HepG2 (cell line): ENCODE results near the gene C3orf18. TPM values are rescaled to one million over a fixed set of nuclear protein-coding genes. Genes with fewer than 3 reads are reported as not detected.
A peak's percentile ranks its signal among the peaks of the same experiment; 100 is the strongest.

Source experiments
- ATF5 ChIP-seq: sonication (generic); formaldehyde crosslinking; IDR thresholded peaks from 2 replicates; pipeline ENCODE4 v1.4.0; 2020; ENCODE audit warnings: mild to moderate bottlenecking, low read depth, missing genetic modification reagents
- FOXA3 ChIP-seq: IDR thresholded peaks from 2 replicates; pipeline ENCODE4 v1.6.1; 2016; ENCODE audit warnings: missing genetic modification reagents, missing compliant biosample characterization
- GABPA ChIP-seq, 2 experiments: IDR thresholded peaks; 2 replicates each; pipeline ENCODE4 v1.6.1; 2011 to 2016; ENCODE audit warnings: low read depth in 2 of 2, low read length in 1 of 2, missing biosample characterization in 1 of 2, missing genetic modification characterization in 1 of 2
- GFI1 ChIP-seq: sonication (generic); formaldehyde crosslinking; IDR thresholded peaks from 2 replicates; pipeline ENCODE4 v1.5.0; 2020; ENCODE audit warnings: missing genetic modification reagents, mild to moderate bottlenecking, borderline replicate concordance
- LBX2 ChIP-seq: sonication (generic); formaldehyde crosslinking; IDR thresholded peaks from 2 replicates; pipeline ENCODE4 v1.5.0; 2020; ENCODE audit warnings: missing genetic modification reagents, mild to moderate bottlenecking, borderline replicate concordance
- MATR3 ChIP-seq: sonication (generic); formaldehyde crosslinking; IDR thresholded peaks from 2 replicates; pipeline ENCODE4 v1.4.0; 2020; ENCODE audit warnings: missing genetic modification reagents
- MNT ChIP-seq: fragments of 450-650 bp; IDR thresholded peaks from 2 replicates; pipeline ENCODE4 v1.6.1; 2016
- NR2C2 ChIP-seq: sonication (generic); formaldehyde crosslinking; IDR thresholded peaks from 2 replicates; pipeline ENCODE4 v1.4.0; 2020; ENCODE audit warnings: missing genetic modification reagents, mild to moderate bottlenecking, moderate library complexity, borderline replicate concordance
- SAP130 ChIP-seq: IDR thresholded peaks from 2 replicates; pipeline ENCODE4 v1.6.1; 2016; ENCODE audit warnings: low read depth
- SPEN ChIP-seq: sonication (generic); formaldehyde crosslinking; IDR thresholded peaks from 2 replicates; pipeline ENCODE4 v1.5.1; 2020; ENCODE audit warnings: low read depth, mild to moderate bottlenecking, missing genetic modification reagents
- SRY ChIP-seq: sonication (generic); formaldehyde crosslinking; IDR thresholded peaks from 2 replicates; pipeline ENCODE4 v1.8.0; 2022; ENCODE audit warnings: mild to moderate bottlenecking, missing genetic modification reagents
- ZBTB34 ChIP-seq: sonication (generic); formaldehyde crosslinking; IDR thresholded peaks from 2 replicates; pipeline ENCODE4 v1.8.0; 2022; ENCODE audit warnings: mild to moderate bottlenecking, missing genetic modification reagents
- ZBTB42 ChIP-seq: sonication (generic); formaldehyde crosslinking; IDR thresholded peaks from 2 replicates; pipeline ENCODE4 v1.5.0; 2020; ENCODE audit warnings: mild to moderate bottlenecking, missing genetic modification reagents
- ZNF10 ChIP-seq: sonication (generic); formaldehyde crosslinking; IDR thresholded peaks from 2 replicates; pipeline ENCODE4 v1.4.0; 2020; ENCODE audit warnings: mild to moderate bottlenecking, low read depth, missing genetic modification reagents, borderline replicate concordance
- ZNF234 ChIP-seq: sonication (generic); formaldehyde crosslinking; conservative IDR thresholded peaks from 2 replicates; pipeline ENCODE4 v1.5.1; 2020; ENCODE audit warnings: mild to moderate bottlenecking, missing genetic modification reagents
- ZNF264 ChIP-seq: sonication (generic); formaldehyde crosslinking; IDR thresholded peaks from 2 replicates; pipeline ENCODE4 v1.4.0; 2020; ENCODE audit warnings: missing genetic modification reagents
- ZNF468 ChIP-seq: sonication (generic); formaldehyde crosslinking; IDR thresholded peaks from 2 replicates; pipeline ENCODE4 v1.8.0; 2022; ENCODE audit warnings: mild to moderate bottlenecking, moderate library complexity, missing genetic modification reagents
- ZNF709 ChIP-seq: sonication (generic); formaldehyde crosslinking; IDR thresholded peaks from 2 replicates; pipeline ENCODE4 v1.5.0; 2020; ENCODE audit warnings: mild to moderate bottlenecking, missing genetic modification reagents
- polyA plus RNA-seq, 8 experiments: library from polyadenylated mRNA; depleted of rRNA in 3 of 8; stranded (reverse) in 7 of 8; unstranded in 1 of 8; fragments of >200 nt; fragmentation: Illumina TruSeq in 4 of 8; extraction: Trizol in 4 of 8; gene quantifications; 2 replicates each; pipeline versions ENCODE4 v1.2.1 to v1.2.3, GENCODE V29; 2011 to 2016; ENCODE audit warnings: low read depth in 4 of 8, missing spikeins in 1 of 8, mixed read lengths in 1 of 8; ENCODE audit not compliant: insufficient read depth in 1 of 8
- total RNA-seq, 5 experiments: library from RNA; depleted of rRNA; stranded (reverse); fragments of >200 nt; fragmentation: Illumina TruSeq; extraction: Trizol; gene quantifications; 2 replicates each; pipeline ENCODE4 v1.2.3, GENCODE V29; 2016; ENCODE audit warnings: low read depth in 1 of 5
- TF ChIP-seq, protein P1 (sequence below): sonication (generic); formaldehyde crosslinking; IDR thresholded peaks from 2 replicates; pipeline ENCODE4 v1.4.0; 2020; ENCODE audit warnings: missing genetic modification reagents, borderline replicate concordance

The C3orf18 gene
- total and polyA plus RNA-seq, 2 of the 13 experiments (the other 11 are each of a cell fraction or from before 2014, with no cell fraction given), result 1.6 to 4.8 TPM

GRCh38 chr3:50568947-50569749 lies 1.6 kb upstream of the C3orf18 start, which contains the start of gene HEMK1 (continued):
- TF ChIP-seq ZBTB34 (0 out of 2 replicates have a peak, but pooled peaks have one; percentile 23), SAP130 (peak; percentile 89), FOXA3 (CRISPR knock-in tag) (peak; percentile 60), MNT (no peak), ZNF234 (CRISPR knock-in tag) (0 out of 2 replicates have a peak, but pooled peaks have one; percentile 66), ZNF468 (CRISPR knock-in tag) (no peak), ATF5 (0 out of 2 replicates have a peak, but pooled peaks have one; percentile 58), ZBTB42 (CRISPR knock-in tag) (no peak), ZNF264 (CRISPR knock-in tag) (peak; percentile 29; the same call in 1 of the 2 replicates), SRY (CRISPR knock-in tag) (no peak; the same call in none of the 2 replicates), GABPA (IDR thresholded peaks at IDR 0.05; ENCODE audit: low read depth, low read length) (peak; percentile 83), GABPA (CRISPR knock-in tag; IDR thresholded peaks at IDR 0.05; ENCODE audit: low read depth) (peak; percentile 97), NR2C2 (CRISPR knock-in tag) (peak; percentile 95), ZNF709 (CRISPR knock-in tag) (peak; percentile 60; the same call in 1 of the 2 replicates), GFI1 (peak; percentile 84), MATR3 (CRISPR knock-in tag) (no peak), LBX2 (no peak), ZNF10 (CRISPR knock-in tag) (no peak), SPEN (CRISPR knock-in tag) (peak; percentile 91)
- TF ChIP-seq, protein P1, sequence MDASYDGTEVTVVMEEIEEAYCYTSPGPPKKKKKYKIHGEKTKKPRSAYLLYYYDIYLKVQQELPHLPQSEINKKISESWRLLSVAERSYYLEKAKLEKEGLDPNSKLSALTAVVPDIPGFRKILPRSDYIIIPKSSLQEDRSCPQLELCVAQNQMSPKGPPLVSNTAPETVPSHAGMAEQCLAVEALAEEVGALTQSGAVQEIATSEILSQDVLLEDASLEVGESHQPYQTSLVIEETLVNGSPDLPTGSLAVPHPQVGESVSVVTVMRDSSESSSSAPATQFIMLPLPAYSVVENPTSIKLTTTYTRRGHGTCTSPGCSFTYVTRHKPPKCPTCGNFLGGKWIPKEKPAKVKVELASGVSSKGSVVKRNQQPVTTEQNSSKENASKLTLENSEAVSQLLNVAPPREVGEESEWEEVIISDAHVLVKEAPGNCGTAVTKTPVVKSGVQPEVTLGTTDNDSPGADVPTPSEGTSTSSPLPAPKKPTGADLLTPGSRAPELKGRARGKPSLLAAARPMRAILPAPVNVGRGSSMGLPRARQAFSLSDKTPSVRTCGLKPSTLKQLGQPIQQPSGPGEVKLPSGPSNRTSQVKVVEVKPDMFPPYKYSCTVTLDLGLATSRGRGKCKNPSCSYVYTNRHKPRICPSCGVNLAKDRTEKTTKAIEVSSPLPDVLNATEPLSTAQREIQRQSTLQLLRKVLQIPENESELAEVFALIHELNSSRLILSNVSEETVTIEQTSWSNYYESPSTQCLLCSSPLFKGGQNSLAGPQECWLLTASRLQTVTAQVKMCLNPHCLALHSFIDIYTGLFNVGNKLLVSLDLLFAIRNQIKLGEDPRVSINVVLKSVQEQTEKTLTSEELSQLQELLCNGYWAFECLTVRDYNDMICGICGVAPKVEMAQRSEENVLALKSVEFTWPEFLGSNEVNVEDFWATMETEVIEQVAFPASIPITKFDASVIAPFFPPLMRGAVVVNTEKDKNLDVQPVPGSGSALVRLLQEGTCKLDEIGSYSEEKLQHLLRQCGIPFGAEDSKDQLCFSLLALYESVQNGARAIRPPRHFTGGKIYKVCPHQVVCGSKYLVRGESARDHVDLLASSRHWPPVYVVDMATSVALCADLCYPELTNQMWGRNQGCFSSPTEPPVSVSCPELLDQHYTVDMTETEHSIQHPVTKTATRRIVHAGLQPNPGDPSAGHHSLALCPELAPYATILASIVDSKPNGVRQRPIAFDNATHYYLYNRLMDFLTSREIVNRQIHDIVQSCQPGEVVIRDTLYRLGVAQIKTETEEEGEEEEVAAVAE, result peak; percentile 75; the same call in 1 of the 2 replicates
